ENCODE results near the gene CREB3.

DNA sequence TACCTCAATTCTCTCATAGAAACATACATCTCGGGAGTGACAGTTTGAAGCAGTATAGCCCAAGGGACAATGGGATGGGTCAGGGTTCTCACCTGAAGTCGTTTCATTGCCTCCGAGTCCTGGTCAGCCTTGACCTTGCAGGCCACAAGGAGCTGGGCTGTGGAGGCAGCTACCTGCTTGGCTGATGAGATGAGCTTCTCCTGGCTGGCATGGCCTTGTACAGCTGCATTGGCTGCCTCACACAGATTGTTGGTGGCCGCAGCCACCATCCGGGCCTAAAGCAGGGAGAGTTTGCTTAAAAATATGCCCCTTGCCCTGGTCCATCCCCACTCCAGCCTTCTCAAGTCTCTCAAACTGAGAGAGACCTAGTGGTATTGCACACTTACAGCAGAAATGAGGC lies 34.2 kb upstream of the CREB3 start:
- TF ChIP-seq, protein P1, sequence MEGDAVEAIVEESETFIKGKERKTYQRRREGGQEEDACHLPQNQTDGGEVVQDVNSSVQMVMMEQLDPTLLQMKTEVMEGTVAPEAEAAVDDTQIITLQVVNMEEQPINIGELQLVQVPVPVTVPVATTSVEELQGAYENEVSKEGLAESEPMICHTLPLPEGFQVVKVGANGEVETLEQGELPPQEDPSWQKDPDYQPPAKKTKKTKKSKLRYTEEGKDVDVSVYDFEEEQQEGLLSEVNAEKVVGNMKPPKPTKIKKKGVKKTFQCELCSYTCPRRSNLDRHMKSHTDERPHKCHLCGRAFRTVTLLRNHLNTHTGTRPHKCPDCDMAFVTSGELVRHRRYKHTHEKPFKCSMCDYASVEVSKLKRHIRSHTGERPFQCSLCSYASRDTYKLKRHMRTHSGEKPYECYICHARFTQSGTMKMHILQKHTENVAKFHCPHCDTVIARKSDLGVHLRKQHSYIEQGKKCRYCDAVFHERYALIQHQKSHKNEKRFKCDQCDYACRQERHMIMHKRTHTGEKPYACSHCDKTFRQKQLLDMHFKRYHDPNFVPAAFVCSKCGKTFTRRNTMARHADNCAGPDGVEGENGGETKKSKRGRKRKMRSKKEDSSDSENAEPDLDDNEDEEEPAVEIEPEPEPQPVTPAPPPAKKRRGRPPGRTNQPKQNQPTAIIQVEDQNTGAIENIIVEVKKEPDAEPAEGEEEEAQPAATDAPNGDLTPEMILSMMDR (conservative IDR thresholded peaks at IDR 0.05 in 1 of 2, IDR thresholded peaks at IDR 0.05 in 1 of 2; ENCODE audit: extremely low read depth in 1 of 2, insufficient read depth in 1 of 2, low read depth in 1 of 2, low read length in 2 of 2), result no peak
- no peak for TF ChIP-seq EZH2 (IDR thresholded peaks at IDR 0.05; ENCODE audit: borderline replicate concordance, low read length)

Data from mammary epithelial cell (primary cell).